GM21737 (cell line): ENCODE measurements around the gene CERS4.
"Not testable (repeated sequence)": the region's sequence is repeated elsewhere in the genome, so short reads cannot be mapped to it uniquely, and the experiment has no call there.

ENCODE experiments used
- ATAC-seq: cut with Tn5 transposase; IDR thresholded peaks from one replicate; pipeline ENCODE4 v1.9.1; 2021; ENCODE audit warnings: mild to moderate bottlenecking, moderate library complexity; ENCODE audit not compliant: unreplicated experiment

CERS4 gene

DNA sequence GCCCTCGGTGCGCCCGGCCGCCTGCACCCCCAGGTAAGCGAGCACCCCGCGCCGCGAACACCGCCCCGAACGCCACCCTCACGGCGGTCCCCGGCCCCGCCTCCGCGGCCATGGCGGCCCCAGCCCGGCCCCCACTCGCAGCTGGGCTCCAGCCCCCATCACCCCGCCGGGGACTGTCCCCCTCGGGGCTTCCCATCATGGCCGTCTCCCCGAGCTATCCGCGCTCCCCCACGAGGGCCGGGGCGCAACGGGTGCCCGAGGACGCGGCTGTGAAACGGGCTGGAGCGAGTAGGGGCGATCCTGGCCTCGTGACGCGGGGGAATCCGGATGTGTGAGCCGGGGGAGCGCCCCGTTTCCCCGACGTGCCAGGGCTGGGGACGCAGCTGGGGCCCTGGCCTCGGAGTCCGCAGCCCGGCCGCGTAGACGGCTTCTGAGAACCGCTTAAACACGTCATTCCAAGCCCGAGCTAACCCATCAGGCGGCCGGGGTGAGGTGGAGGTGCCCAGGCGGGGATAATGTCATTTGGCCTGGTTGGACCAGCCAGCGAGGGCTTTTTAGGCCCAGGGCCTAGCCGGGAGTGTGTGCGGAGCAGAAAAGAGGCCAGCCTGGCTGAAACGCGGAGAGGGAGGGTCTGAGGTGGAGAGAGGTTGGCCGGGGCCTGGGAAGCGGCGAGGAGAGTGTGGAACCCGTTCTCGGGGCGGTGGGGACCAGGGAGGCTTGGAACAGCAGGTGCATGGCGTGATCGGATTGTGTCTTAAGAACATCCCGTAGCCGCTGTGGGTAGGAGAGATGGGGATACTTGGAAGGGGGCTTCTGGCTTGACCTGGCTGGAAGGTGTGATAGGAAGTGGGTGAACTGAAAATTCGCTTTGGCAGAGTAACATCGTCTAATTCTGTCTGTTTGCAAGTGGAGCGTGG, 550 bp downstream of the CERS4 start:
- peak; percentile 59 for ATAC-seq

DNA sequence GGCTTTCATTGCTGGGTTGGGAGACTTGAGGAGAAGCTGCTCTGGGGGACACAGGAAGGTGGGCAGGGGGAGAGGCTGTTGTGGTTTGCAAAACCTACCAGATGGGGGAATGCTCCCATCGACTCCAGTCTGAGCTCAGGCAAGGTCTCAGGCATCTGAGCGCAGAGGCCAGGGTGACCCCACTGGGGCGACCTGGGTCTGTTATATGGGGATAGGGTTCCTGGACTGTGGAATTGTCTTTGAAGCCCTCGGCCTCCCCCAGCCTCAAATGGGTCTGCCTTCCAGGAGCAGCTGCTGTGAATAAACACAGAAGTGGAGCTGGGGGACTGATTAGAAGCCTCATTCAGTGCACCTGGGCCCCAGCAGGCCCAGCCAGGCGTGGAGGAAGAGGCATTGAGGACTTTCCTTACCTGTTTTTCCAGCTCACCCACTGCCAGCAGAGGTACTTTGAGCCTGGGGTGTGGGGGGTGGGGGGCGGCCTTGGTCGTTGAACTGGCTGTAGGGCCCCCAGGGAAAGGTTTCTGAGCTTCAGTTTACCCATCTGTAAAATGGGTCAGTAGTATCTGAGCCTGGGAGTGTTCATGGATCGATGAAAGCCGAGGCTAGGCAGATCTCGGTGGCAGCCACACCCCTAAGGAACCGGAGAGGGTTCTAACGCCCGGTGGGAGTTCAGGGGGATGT, 1.4 kb downstream of the CERS4 start:
- ATAC-seq = no peak

DNA sequence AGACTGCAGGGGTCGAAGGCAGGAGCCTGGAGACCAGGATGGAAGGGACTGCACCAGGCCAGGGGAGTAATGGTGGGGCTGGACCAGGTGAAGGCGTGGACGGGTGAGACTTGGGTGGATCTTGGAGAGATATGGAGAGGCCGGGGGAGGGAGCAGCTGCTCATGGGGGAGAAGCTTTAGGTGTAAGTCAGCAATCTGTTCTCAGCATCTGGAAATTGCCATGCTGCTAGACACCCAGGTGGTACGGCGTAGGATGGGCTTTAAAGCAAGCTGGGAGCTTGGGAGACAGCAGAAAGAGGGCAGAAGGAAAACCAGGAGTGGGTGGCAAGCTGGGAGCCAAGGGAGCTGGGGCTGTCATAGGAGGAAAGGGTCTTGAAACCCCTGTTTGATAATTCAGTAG, 3.0 kb downstream of the CERS4 start:
- no peak for ATAC-seq

DNA sequence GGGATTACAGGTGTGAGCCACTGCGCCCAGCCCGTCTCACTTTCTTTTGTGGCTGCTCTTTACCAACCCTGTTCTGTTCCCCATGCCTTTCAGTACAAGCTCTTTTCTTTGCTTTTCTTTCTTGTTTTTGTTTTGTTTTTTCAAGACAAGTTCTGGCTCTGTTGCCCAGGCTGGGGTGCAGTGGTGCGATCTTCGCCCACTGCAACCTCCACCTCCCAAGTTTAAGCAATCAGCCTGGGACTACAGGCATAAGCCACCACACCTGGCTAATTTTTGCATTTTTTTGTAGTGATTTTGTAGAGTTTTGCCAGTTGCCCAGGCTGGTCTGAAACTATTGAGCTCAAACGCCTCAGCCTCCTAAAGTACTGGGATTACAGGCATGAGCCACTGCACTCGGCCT, 3.7 kb downstream of the CERS4 start:
- no peak for ATAC-seq

DNA sequence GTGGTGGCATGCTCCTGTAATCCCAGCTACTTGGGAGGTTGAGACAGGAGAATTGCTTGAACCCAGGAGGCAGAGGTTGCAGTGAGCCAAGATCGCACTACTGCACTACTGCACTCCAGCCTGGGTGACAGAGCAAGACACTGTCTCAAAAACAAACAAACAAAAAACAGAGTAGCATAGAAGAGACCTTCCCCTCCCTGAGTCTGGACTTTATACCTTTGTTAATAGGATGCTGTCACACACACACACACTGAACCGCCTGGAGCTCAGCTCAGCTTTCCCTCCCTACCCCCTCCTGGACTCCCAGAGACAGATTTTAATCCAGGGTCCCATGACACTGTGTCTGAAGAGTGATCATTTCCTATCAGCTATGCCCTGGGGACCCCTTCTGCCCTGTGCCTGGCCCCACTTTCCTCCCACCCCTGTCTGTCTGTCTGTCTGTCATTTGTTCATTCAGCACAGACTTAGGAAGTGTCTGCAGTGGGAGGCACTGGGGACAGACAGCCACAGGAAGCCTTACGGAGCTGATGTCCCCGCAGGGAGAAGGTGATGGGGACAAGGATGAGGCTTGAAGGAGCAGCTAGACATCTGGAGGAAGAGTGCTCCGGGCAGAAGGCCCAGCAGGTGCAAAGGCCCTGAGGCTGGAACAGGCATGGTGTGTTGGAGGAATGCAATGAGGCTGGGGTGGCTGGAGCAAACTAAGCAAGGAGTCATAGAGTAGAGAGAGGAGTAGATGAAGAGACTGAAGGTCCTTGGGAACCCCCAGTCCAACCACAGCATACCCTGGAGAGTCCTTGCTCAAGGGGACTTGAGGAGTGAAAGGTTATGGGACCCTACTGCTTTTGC, 4.9 kb downstream of the CERS4 start:
- no peak for ATAC-seq

DNA sequence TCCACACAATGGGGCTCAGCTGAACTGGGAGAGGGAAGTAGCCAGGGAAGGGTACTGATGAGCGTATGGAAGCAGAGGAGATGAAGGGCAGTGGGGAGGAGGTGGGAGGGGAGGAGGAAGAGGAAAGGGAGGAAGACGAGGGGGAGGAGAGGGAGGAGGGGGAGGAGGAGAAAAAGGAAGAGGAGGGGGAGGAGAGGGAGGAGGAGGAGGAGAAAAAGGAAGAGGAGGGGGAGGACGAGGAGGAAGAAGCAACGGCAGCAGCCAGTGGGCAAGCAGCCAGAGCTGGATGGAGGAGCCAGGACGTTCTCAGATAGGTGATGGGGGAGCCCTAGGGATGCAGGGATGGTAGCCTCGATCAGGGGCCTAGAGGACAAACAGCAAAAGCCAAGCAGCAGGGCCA, 5.6 kb downstream of the CERS4 start:
- ATAC-seq = no peak

DNA sequence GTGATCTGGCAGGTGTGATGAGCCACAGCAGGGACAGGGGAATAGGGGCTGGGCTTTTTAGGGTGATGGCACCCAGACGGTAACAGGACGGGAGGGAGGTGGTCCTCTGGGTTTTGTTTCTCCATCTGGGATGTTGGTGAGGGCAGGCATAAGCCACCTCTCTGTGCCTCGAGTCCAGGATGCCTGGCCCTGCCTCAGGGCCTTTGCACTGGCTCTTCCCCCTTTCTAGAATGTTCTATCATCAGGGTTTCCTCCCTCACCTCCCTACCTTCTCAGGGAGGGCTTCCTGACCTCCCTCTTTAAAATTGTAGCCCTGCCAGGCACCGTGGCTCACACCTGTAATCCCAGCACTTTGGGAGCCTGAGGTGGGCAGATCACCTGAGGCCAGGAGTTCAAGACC, 6.6 kb downstream of the CERS4 start:
- no peak for ATAC-seq

DNA sequence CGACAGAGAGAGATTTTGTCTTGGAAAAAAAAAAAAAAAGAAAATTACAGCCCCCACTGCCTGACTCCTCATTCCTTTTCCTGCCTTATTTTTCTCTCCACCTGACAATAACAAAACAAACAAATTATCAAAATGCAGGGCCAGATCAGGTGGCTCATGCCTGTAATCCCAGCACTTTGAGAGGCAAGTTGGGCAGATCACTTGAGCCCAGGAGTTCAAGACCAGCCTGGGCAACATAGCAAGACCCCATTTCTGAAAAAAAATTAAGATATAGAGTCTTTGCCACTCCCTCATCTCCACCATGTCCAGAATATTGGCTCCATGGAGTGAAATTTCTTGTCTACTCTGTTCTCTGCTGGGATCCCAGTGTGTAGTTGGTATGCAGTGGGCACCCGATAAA, 7.2 kb downstream of the CERS4 start:
- no peak for ATAC-seq

DNA sequence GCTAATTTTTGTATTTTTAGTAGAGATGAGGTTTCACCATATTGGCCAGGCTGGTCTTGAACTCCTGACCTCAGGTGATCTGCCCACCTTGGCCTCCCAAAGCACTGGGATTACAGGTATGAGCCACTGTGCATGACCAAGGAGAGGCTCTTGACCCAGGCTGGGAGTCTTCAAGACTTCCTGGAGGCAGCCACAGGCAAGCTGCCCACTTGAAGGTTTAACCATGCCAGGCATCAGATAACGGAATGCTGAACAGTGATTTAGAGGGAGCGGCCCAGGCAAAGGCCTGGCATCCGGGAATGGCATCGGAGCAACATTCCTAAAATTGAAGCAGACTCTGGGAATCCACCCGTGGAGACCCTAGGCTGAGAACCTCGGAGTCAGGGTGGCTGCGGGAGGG, 9.0 kb downstream of the CERS4 start:
- not testable (repeated sequence) for ATAC-seq

DNA sequence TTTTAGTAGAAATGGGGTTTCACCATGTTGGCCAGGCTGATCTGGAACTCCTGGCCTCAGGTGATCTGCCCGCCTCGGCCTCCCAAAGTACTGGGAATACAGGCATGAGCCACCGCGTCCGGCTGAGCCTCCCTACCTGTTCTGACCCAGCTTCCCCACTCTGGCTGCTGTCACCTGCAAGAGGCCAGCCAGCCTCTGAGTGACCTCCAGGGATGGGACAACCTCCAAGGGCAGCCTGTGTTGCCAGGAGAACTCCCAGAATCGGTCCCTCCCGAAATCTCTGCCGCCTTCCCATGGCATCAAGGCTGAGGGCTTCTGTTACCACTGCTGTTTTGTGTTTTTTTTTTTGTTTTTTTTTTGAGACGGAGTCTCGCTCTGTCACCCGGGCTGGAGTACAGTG, 11.3 kb downstream of the CERS4 start:
- no peak for ATAC-seq

DNA sequence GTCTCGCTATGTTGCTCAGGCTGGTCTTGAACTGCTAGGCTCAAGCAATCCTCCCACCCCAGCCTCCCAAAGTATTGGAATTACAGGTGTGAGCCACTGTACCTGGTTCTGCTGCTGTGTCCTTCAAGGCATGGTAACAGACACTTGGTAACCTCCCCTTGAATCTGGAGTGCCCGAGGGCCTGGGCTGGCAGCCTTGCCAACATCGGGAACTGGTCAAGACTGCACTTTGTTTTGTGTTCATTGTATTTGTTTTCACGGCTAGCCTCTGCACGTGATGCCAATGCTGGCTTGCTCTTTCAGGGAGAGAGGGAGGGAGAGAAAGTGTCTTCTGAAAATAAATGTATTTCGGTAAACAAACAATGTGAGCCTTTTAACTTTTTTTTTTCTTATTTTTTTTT, 12.0 kb downstream of the CERS4 start:
- ATAC-seq = no peak

DNA sequence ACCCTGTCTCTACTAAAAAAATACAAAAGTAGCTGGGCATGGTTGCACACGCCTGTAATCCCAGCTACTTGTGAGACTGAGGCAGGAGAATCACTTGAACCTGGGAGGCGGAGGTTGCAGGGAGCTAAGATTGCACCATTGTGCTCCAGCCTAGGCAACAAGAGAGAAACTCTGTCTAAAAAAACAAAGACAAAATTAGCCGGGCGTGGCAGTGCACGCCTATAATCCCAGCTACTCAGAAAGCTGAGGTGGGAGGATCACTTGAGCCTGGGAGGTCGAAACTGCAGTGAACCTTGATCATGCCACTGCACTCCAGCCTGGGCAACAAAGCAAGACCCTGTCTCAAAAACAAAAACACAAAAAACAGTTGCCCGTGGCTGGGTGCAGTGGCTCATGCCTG, 14.3 kb downstream of the CERS4 start:
- not testable (repeated sequence) for ATAC-seq

DNA sequence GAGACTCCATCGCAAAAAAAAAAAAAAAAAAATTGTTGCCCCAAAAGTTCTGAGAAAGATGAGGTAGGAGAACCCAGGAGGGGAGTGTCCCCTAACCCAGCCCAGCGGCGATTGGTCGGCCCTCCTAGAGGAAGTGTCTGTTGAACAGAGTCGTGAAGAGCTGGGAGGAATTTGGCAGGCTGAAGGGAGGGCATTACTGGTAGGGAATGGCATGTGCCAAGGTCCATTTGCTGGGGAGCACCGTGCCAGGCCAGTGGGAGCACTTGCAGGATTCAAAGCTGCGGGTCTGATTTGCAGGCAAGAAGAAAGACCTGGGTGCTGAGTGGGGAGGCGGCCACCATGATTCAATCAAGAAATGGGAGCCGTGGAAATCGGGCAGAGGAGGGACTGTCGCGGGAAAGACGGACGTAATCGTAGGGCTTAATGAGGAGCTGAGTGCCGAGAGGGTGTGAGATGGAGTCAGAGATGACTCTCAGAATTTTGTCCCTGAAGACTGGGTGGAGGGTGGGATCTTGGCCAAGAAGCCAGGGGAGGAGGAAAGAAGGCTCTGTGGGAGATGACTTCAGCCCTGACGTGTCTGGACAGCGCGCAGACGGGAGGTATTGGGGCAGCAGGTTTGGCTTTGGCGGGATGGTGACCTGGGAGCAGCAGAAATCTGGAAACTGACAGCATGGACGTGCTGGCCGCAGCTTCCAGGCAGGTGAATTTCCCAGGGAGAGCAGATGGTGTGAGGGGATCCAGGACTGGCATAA, 15.4 kb downstream of the CERS4 start:
- no peak for ATAC-seq

DNA sequence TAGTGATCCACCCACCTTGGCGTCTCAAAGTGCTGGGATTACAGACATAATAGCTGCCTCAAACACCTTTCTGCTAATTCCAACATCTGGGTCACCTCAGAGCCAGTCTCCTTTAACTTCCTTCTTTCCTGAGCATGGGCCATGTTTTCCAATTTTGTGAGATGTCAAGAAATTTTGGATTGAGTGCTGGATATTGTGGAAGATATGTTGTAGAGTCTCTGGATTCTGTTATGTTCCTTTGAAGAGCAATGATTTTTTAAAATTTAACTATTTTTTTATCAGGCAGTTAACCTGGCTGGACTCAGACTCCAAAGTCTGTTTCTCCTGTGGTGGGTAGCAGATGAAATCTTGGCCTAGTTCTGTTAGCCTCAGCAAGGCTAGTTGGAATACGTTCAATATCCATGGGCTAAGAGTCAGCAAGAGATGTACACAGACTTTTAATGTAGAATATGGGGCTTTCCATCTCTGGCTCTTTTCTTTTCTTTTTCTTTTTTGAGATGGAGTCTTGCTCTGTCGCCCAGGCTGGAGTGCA, 22.0 kb downstream of the CERS4 start:
- ATAC-seq = no peak

DNA sequence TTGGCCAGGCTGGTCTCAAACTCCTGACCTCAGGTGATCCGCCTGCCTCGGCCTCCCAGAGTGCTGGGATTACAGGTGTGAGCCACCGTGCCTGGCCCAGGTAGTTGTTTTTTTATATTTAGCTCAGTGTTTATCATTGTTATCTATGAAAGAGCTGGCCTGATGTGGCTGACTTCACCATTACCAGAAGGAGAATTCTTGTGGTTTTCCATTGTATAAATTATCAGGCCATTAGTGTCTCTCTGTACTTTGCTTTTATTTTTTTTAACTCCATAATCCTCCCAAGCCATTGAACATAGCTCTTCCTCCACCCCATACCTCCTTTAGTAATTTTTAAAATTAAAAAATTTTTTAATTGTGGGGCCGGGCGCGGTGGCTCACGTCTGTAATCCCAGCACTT, 24.2 kb downstream of the CERS4 start:
- no peak for ATAC-seq

DNA sequence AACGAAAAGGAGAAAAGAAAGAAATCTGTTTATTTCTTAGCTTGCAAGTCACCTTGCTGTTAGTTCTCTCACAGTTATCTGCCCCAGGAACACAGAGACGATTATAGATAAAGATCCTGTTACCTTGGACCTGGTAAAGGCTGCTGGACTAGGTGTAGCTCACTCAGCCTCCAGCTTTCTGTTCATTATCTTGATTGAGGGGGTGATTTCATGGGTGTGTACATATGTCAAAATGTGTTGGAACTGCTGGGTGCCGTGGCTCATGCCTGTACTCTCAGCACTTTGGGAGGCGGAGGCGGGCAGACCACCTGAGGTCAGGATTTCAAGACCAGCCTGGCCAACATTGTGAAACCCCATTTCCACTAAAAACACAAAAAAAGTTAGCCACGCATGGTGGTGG, 27.9 kb downstream of the CERS4 start:
- no peak for ATAC-seq

DNA sequence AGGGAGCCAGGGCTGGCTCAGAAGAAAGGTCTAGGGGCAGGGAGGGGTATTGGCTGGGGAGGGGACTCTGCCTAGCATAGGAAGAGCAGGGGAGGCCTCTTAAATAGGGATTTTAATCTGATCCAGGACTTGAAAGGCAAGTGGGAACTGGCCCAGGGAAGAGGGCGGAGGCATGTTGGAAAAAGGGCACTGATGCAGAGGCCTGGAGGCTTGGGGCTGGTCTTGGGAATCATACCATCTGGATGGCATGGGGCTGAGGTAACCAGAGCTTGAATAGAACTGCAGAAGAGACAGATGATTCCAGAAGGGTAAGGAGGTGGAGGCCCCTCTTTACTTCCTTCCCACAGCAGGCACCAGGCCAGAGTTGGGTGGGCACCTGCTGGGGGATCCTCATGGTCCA, 29.1 kb downstream of the CERS4 start:
- ATAC-seq = no peak

DNA sequence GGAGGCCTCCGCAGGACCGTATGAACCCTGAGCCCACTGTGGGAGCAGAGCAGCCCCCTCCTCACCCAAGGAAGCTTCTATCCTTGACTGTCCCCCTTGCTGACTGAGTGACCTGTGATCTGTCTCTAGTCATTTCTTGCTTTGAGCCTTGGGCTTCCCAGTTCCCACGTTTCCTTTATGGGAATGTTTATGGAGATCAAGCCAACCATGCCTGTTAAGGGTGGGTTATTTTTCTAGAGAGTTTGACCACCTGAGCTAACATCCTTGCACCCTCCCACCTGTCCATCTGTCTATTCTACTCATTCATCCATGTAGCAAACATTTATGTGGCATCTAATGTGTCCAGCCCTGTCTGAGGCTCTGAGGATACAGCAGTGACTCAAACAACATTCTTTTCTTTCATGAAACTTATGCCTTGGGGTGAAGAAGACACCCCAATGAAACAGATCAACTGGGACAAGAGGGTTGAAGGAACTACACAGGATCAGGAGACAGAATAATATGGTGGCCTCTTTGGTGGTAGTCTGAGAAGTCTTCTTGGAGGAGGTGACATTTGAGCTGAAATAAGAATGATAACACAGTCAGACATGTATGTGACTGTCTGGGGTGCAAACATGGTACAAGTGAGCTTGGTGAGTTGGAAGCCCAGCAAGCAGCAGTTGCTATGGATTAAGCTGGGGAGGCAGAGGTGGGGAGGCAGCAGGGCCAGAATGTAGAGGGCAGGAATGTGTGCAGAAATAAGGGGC, 30.5 kb downstream of the CERS4 start:
- ATAC-seq = peak; percentile 13

DNA sequence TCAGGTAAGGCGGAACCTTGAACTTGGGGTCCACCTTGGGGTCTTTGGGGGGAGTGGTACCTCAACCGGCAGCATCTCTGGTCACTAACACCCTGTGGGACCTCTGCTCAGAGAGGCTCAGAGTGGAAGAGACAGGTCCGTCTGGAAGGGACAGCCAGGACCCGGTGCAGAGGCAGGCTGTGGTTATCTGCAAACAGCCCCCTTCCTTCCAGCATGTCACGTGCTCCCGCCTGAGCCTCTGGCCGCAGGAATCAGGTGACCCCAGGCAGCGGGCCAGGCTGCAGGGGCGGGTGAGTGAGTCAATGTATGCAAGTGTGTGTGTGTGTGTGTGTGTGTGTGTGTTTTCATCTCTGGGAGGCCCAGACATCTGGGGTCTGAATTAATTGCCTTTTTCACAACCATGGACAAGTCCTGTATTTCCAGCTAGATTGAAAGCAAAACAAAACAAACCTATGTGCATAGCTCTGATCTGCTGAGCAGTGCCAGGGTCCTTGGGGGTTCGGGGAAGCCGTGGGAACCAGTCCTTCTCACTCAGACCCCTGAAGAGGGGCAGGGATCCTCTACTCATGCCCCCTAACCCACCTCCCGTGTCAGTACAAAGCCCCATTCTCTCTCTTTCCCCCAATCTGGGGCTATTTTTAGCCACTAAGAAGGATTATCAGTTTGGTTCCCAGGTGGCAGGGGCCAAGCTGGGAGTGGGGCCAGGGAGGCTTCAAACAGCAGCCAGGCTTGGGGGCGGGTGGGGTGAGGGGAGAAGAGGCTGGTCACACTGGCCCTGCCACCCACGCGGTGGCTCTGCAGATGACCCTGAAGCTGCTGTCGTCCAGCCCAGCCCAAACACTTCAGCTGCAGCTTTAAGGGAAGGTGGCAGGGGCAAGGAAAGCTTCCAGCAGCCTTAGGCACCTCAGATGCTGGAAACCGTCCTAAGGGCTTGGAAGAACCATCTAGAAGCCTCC, 31.4 kb downstream of the CERS4 start:
- ATAC-seq = peak; percentile 56
